Neutrophil (primary cell): ENCODE results near the gene PFDN1.

Source experiments
- H3K27ac ChIP-seq: fragments of 200-600 bp; sonication (generic); 2 replicates; pipeline ENCODE4 v1.5.1; 2016; ENCODE audit warnings: mild to moderate bottlenecking, moderate library complexity
- H3K27me3 ChIP-seq: fragments of 200-600 bp; sonication (generic); 2 replicates; pipeline ENCODE4 v1.6.0; 2016; ENCODE audit warnings: mild to moderate bottlenecking
- H3K36me3 ChIP-seq: fragments of 200-600 bp; sonication (generic); 2 replicates; pipeline ENCODE4 v1.5.1; 2017
- H3K4me1 ChIP-seq, 2 experiments: fragments of 200-600 bp in 1 of 2; sonication (generic) in 1 of 2; 1 replicate in 1 of 2; 2 replicates in 1 of 2; pipeline versions ENCODE4 v1.5.1 to v1.6.1; 2013 to 2016; ENCODE audit warnings: low read depth in 1 of 2, low read length in 1 of 2, mild to moderate bottlenecking in 1 of 2, moderate library complexity in 1 of 2; ENCODE audit not compliant: control insufficient read depth in 1 of 2, insufficient read depth in 1 of 2
- H3K4me3 ChIP-seq, 2 experiments: fragments of 200-600 bp in 1 of 2; sonication (generic) in 1 of 2; 1 replicate in 1 of 2; 2 replicates in 1 of 2; pipeline ENCODE4 v1.5.1; 2013 to 2016; ENCODE audit warnings: low read depth in 1 of 2, low read length in 1 of 2, mild to moderate bottlenecking in 1 of 2, moderate library complexity in 1 of 2
- H3K9me3 ChIP-seq: fragments of 200-600 bp; sonication (generic); 2 replicates; pipeline ENCODE4 v1.5.1; 2016
- TF ChIP-seq, protein P1 (sequence below): fragments of 200-600 bp; sonication (generic); IDR thresholded peaks from 2 replicates; pipeline ENCODE4 v1.5.1; 2016; ENCODE audit warnings: antibody characterized with exemption

PFDN1 gene

GRCh38 chr5:140338336-140338735 lies 35.4 kb upstream of the PFDN1 start:
- no peaks in the 10 kb centered on the region for H3K36me3 ChIP-seq
- TF ChIP-seq, protein P1, sequence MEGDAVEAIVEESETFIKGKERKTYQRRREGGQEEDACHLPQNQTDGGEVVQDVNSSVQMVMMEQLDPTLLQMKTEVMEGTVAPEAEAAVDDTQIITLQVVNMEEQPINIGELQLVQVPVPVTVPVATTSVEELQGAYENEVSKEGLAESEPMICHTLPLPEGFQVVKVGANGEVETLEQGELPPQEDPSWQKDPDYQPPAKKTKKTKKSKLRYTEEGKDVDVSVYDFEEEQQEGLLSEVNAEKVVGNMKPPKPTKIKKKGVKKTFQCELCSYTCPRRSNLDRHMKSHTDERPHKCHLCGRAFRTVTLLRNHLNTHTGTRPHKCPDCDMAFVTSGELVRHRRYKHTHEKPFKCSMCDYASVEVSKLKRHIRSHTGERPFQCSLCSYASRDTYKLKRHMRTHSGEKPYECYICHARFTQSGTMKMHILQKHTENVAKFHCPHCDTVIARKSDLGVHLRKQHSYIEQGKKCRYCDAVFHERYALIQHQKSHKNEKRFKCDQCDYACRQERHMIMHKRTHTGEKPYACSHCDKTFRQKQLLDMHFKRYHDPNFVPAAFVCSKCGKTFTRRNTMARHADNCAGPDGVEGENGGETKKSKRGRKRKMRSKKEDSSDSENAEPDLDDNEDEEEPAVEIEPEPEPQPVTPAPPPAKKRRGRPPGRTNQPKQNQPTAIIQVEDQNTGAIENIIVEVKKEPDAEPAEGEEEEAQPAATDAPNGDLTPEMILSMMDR = no peak
- no peak overlapping the region for H3K27ac ChIP-seq
- H3K9me3 ChIP-seq = no peaks in the 10 kb centered on the region
- H3K27me3 ChIP-seq = no peaks in the 10 kb centered on the region
- no peak overlapping the region for H3K4me3 ChIP-seq
- peaks cover 42 to 50% of the 10 kb centered on the region in 2 experiments for H3K4me1 ChIP-seq

DNA sequence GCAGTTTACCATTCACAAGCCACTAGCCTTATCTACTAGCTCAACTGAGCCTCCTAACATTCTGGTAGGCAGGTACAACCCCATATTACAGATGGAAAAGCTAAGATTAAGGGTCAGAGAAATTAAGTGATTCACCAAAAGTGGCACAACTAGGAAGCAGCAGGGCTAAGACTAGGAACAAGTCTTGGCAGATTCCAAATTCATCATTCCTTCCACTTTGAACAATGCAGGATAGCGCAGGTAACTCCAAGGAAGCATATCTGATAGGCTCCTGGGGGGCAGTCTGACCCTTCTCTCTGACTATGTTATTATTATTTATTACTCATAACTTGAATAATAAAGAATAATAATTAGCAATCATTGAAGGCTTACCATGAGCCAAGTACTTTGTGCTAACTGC lies 35.0 kb upstream of the PFDN1 start:
- H3K27ac ChIP-seq = no peak overlapping the region
- no peak overlapping the region for H3K4me3 ChIP-seq
- no peaks in the 10 kb centered on the region for H3K36me3 ChIP-seq
- no peaks in the 10 kb centered on the region for H3K27me3 ChIP-seq
- peaks cover 38 to 46% of the 10 kb centered on the region in 2 experiments for H3K4me1 ChIP-seq
- TF ChIP-seq, protein P1 = no peak
- H3K9me3 ChIP-seq = no peaks in the 10 kb centered on the region

DNA sequence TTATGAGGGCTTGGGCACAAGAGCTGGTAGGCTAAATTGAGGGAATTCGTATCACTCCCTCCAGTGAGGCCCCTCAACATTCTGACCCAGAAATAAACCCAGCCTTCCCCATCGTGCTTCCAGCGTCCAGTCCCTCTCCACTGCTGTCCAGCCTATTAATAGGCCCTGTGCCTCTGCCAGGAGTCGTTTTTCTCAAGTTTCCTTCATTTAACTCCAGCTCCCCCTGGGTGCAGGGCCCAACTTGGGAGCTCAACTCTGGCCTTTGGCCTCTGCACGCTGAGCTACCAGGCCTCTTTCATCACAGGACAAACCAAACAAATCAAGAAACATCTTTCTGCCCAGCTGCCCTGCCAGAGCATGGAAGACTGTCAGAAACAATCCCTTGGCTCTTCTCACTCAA lies 33.5 kb upstream of the PFDN1 start:
- Histone ChIP-seq H3K27me3 (no peaks in the 10 kb centered on the region), H3K27ac (no peak overlapping the region), H3K9me3 (no peaks in the 10 kb centered on the region), H3K36me3 (no peaks in the 10 kb centered on the region), H3K4me3 (no peak overlapping the region), H3K4me1 (peaks cover 23 to 31% of the 10 kb centered on the region in 2 experiments)
- TF ChIP-seq, protein P1 = no peak

- TF ChIP-seq, protein P1 = no peak
- no peak overlapping the region for H3K4me3 ChIP-seq
- H3K27ac ChIP-seq = no peak overlapping the region
- no peaks in the 10 kb centered on the region for H3K36me3 ChIP-seq
- no peaks in the 10 kb centered on the region for H3K27me3 ChIP-seq
- H3K4me1 ChIP-seq = no peaks in the 10 kb centered on the region
- H3K9me3 ChIP-seq = no peaks in the 10 kb centered on the region
Measured at GRCh38 chr5:140331638-140332037, 28.7 kb upstream of the PFDN1 start.

DNA sequence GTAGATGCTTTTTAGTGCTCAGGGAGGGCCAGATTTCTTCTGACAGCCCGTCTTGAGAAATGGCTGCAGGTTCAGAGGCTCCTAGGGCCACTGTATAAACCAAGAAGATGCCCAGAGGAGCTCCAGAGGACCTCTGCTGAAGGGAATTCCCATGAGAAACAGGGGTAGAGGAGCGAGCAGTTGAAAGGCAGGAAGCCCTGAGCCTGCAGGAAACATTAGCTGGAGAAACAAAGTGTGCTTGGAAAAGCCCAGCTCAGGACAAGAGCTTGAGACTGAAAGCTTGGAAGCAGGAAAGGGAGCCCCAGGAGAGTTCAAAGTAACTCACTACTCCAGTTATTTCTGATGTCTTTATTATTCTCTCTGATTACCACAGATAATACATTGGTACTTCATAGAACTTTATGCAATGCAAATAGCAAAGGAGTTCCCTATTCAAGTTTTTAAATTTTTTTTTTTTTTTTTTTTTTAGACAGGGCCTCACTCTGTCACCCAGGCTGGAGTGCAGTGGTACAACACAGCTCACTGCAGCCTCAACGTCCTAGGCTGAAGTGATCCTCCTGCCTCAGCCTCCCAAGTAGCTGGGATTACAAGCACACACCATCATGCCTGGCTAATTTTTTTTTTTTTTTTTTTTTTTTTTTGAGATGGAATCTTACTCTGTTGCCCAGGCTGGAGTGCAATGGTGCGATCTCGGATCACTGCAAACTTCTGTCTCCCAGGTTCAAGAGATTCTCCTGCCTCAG lies 27.0 kb upstream of the PFDN1 start:
- H3K36me3 ChIP-seq = no peaks in the 10 kb centered on the region
- H3K27ac ChIP-seq = no peak overlapping the region
- H3K27me3 ChIP-seq = no peaks in the 10 kb centered on the region
- H3K4me3 ChIP-seq = no peak overlapping the region
- no peaks in the 10 kb centered on the region for H3K4me1 ChIP-seq
- H3K9me3 ChIP-seq = no peaks in the 10 kb centered on the region
- TF ChIP-seq, protein P1 = no peak
